PFSK-1 (cell line): ENCODE results near the gene ANAPC7.

ENCODE experiments used
- POLR2AphosphoS5 ChIP-seq: IDR thresholded peaks from 2 replicates; pipeline ENCODE4 v1.6.1; 2012; ENCODE audit warnings: low read depth, mild to moderate bottlenecking, control low read depth, low read length, moderate library complexity
- REST ChIP-seq, 2 experiments: IDR thresholded peaks; 2 replicates each; pipeline versions ENCODE4 v1.6.1 to v1.8.0; 2011 to 2012; ENCODE audit warnings: low read depth in 2 of 2, low read length in 2 of 2, control low read depth in 1 of 2, inconsistent platforms in 1 of 2, mild to moderate bottlenecking in 1 of 2, moderate library complexity in 1 of 2; ENCODE audit not compliant: insufficient read depth in 1 of 2
- SIN3A ChIP-seq: IDR thresholded peaks from 2 replicates; pipeline ENCODE4 v1.6.1; 2012; ENCODE audit warnings: mild to moderate bottlenecking, low read length, moderate library complexity, borderline replicate concordance; ENCODE audit not compliant: insufficient read depth
- TAF1 ChIP-seq: IDR thresholded peaks from 2 replicates; pipeline ENCODE4 v1.6.1; 2012; ENCODE audit warnings: low read length, control low read depth, borderline replicate concordance; ENCODE audit not compliant: insufficient read depth

- TF ChIP-seq TAF1 (no peak), POLR2AphosphoS5 (no peak; the same call in 1 of the 2 replicates), REST (IDR thresholded peaks at IDR 0.05; ENCODE audit: insufficient read depth in 1 of 2, low read depth in 2 of 2, low read length in 2 of 2) (no peak), SIN3A (no peak)
Measured at GRCh38 chr12:110352401-110352800, 51.1 kb downstream of the ANAPC7 start.
